ENCODE results near the gene PDLIM1. TPM values are rescaled to one million over a fixed set of nuclear protein-coding genes. Genes with fewer than 3 reads are reported as not detected.
A peak's percentile ranks its signal among the peaks of the same experiment; 100 is the strongest.

PDLIM1 gene
- polyA plus RNA-seq, 1 experiment = 141 TPM

GRCh38 chr10:95237376-95238170, 53.2 kb downstream of the PDLIM1 start:
- DNase-seq (ENCODE audit: low read depth) = no peak
- H3K36me3 ChIP-seq (ENCODE audit: control insufficient read depth, insufficient read depth, low read length) = peaks cover 8% of the 10 kb centered on the region

GRCh38 chr10:95236068-95236903, 54.5 kb downstream of the PDLIM1 start:
- H3K36me3 ChIP-seq (ENCODE audit: control insufficient read depth, insufficient read depth, low read length) = peaks cover 9% of the 10 kb centered on the region
- H3K27me3 ChIP-seq (ENCODE audit: control insufficient read depth, insufficient read depth, low read length) = no peaks in the 10 kb centered on the region
- TF ChIP-seq CTCF (IDR thresholded peaks at IDR 0.05; ENCODE audit: insufficient read depth, low read depth, low read length) = no peak
- CTCF ChIA-PET = interaction anchor here (0.6 to 4.7 kb wide), 6 partner anchors 10 to 140 kb away, joined by 3 to 31 read pairs (median 6); no protein-coding TSS in a partner anchor
- DNase-seq (ENCODE audit: low read depth) = peak; percentile 74
- H3K4me3 ChIP-seq (ENCODE audit: low read depth, low read length) = no peak overlapping the region
- POLR2A ChIA-PET = no interaction called here

More at GRCh38 chr10:95237376-95238170, 53.2 kb downstream of the PDLIM1 start:
- Histone ChIP-seq H3K27me3 (ENCODE audit: control insufficient read depth, insufficient read depth, low read length) (no peaks in the 10 kb centered on the region), H3K4me3 (ENCODE audit: low read depth, low read length) (no peak overlapping the region)
- TF ChIP-seq CTCF (IDR thresholded peaks at IDR 0.05; ENCODE audit: insufficient read depth, low read depth, low read length) = no peak
- CTCF ChIA-PET = interaction anchor here (0.6 to 4.7 kb wide), 7 partner anchors 9 to 126 kb away, joined by 3 to 31 read pairs (median 5); no protein-coding TSS in a partner anchor
- POLR2A ChIA-PET = no interaction called here

- DNase-seq (ENCODE audit: low read depth) = no peak
- TF ChIP-seq CTCF (IDR thresholded peaks at IDR 0.05; ENCODE audit: insufficient read depth, low read depth, low read length) = no peak
- ChIA-PET POLR2A (interaction anchor here (0.5 kb wide), 1 partner anchor 164 kb away, joined by 7 read pairs; no protein-coding TSS in a partner anchor), CTCF (interaction anchor here (0.6 to 4.7 kb wide), 3 partner anchors 10 to 141 kb away, joined by 3 to 31 read pairs (median 6); no protein-coding TSS in a partner anchor)
- Histone ChIP-seq H3K4me3 (ENCODE audit: low read depth, low read length) (no peak overlapping the region), H3K27me3 (ENCODE audit: control insufficient read depth, insufficient read depth, low read length) (no peaks in the 10 kb centered on the region), H3K36me3 (ENCODE audit: control insufficient read depth, insufficient read depth, low read length) (peaks cover 9% of the 10 kb centered on the region)
Observed at GRCh38 chr10:95235676-95236067, 55.1 kb downstream of the PDLIM1 start.

- H3K27me3 ChIP-seq (ENCODE audit: control insufficient read depth, insufficient read depth, low read length) = no peaks in the 10 kb centered on the region
- no peak for DNase-seq (ENCODE audit: low read depth)
- no peak overlapping the region for H3K4me3 ChIP-seq (ENCODE audit: low read depth, low read length)
- peaks cover 7% of the 10 kb centered on the region for H3K36me3 ChIP-seq (ENCODE audit: control insufficient read depth, insufficient read depth, low read length)
- ChIA-PET CTCF (interaction anchor here (0.6 to 4.7 kb wide), 5 partner anchors 9 to 1794 kb away, joined by 3 to 31 read pairs (median 4); no protein-coding TSS in a partner anchor), POLR2A (no interaction called here)
- TF ChIP-seq CTCF (IDR thresholded peaks at IDR 0.05; ENCODE audit: insufficient read depth, low read depth, low read length) = no peak
Observed at GRCh38 chr10:95234951-95235350, 55.9 kb downstream of the PDLIM1 start.
